ENCODE results near the gene DHCR24. TPM values are rescaled to one million over a fixed set of nuclear protein-coding genes. Genes with fewer than 3 reads are reported as not detected.

The DHCR24 gene
- total and polyA plus RNA-seq, 2 donors (not counting 1 experiment from before 2014, with no cell fraction given) = 5.2 to 13.3 TPM

GRCh38 chr1:54838565-54839180, 48.3 kb downstream of the DHCR24 start:
- CTCF ChIA-PET = no interaction called here

More at GRCh38 chr1:54838565-54839180, 48.3 kb downstream of the DHCR24 start:
- intact Hi-C loops (cut with micrococcal nuclease) = no loop called here
- H3K27ac Mint-ChIP-seq = no peak overlapping the region
- Histone ChIP-seq H2AFZ (ENCODE audit: insufficient read depth, low read depth, low read length, poor library complexity, severe bottlenecking) (no peak overlapping the region), H4K20me1 (ENCODE audit: control insufficient read depth, insufficient read depth, low read length, poor library complexity, severe bottlenecking) (no peaks in the 10 kb centered on the region), H3K36me3 (replicated peaks in 1 of 2; ENCODE audit: control extremely low read depth in 1 of 2, control insufficient read depth in 1 of 2, extremely low read depth in 1 of 2, insufficient read depth in 2 of 2, low read length in 1 of 2) (no peaks in the 10 kb centered on the region), H3K4me3 (ENCODE audit: control extremely low read depth in 1 of 5, extremely low read depth in 1 of 5, insufficient read depth in 1 of 5, low read depth in 2 of 5, low read length in 4 of 5) (no peak overlapping the region), H3K79me2 (ENCODE audit: control insufficient read depth, insufficient read depth, low read length) (no peaks in the 10 kb centered on the region), H3K4me2 (replicated peaks; ENCODE audit: low read depth, low read length, poor library complexity, severe bottlenecking) (no peak overlapping the region), H3K9me3 (ENCODE audit: control extremely low read depth in 1 of 3, control insufficient read depth in 2 of 3, insufficient read depth in 1 of 3, low read length in 2 of 3) (no peaks in the 10 kb centered on the region), H3K9ac (ENCODE audit: low read length) (no peak overlapping the region), H3K27me3 (replicated peaks in 1 of 4; ENCODE audit: control extremely low read depth in 1 of 4, control insufficient read depth in 3 of 4, insufficient read depth in 4 of 4, low read length in 3 of 4) (peaks cover 0 to 2% (median 0%) of the 10 kb centered on the region in 4 experiments), H3K27ac (ENCODE audit: low read length in 2 of 2) (no peak overlapping the region), H3K4me1 (ENCODE audit: control insufficient read depth in 2 of 2, insufficient read depth in 2 of 2, low read length in 2 of 2) (no peaks in the 10 kb centered on the region)
- ATAC-seq (ENCODE audit: low read depth) = no peak
- H3K9me3 Mint-ChIP-seq (ENCODE audit: insufficient read depth) = no peaks in the 10 kb centered on the region
- H3K4me3 Mint-ChIP-seq = no peak overlapping the region
- POLR2A ChIA-PET = no interaction called here
- no peaks in the 10 kb centered on the region for H3K4me1 Mint-ChIP-seq
- H3K27me3 Mint-ChIP-seq = peaks cover 5% of the 10 kb centered on the region
- WGBS (ENCODE audit: insufficient coverage) = 100% methylated on average over 2 of the region's 5 CpGs
- TF ChIP-seq EZH2 (IDR thresholded peaks at IDR 0.05; ENCODE audit: borderline replicate concordance, insufficient read depth, low read depth, low read length, poor library complexity, severe bottlenecking) = no peak
- no peak for TF ChIP-seq CTCF (IDR thresholded peaks at IDR 0.05)
- no peak for DNase-seq
